GM19351 (cell line): Measurements from ENCODE around the gene PRPF6.
"Not testable (repeated sequence)": the region's sequence is repeated elsewhere in the genome, so short reads cannot be mapped to it uniquely, and the experiment has no call there.

Experiments
- ATAC-seq: cut with Tn5 transposase; IDR thresholded peaks from one replicate; pipeline ENCODE4 v1.9.1; 2021; ENCODE audit warnings: mild to moderate bottlenecking, moderate library complexity; ENCODE audit not compliant: unreplicated experiment

PRPF6 gene

DNA sequence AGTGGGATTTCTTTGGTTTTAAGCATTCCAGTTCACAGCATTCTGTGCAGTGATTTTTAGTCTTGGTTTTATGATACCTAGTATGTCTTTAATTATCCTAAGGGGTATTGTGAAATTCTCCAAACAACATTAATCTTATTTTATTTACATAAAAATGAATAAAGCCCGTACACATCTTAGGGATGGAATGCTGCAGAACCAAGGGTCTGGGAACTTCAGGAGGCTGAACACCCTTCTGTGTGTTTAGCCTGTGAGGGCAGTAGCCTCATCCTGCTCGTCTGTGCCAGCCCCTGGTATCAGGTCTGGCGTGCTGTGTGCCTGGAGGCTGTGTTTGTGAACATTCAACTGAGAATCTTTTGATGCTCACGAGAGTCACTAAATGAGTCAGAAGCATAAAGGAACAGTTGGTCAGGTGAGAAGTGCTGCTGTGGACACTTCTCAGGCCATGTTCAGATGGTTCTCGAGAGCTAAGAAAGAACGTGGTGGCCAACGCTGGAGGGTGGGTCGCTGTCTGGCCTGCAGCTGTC is 29.8 kb downstream of the PRPF6 start:
- ATAC-seq = no peak

DNA sequence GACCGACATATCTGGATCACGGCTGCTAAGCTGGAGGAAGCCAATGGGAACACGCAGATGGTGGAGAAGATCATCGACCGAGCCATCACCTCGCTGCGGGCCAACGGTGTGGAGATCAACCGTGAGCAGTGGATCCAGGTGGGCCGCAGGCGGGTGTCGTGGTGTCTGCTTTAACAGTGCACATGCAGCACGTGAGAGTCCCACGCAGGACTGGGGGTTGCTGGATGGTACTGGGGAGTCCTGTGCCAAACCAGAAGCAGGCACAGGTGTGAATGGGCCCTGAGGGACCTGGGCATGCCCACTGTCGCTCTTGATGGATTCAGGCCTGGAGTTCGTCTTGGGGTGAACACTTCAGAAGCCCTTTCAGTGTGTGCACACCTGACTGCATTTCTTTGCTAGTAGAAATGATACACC is 30.4 kb downstream of the PRPF6 start:
- no peak for ATAC-seq

DNA sequence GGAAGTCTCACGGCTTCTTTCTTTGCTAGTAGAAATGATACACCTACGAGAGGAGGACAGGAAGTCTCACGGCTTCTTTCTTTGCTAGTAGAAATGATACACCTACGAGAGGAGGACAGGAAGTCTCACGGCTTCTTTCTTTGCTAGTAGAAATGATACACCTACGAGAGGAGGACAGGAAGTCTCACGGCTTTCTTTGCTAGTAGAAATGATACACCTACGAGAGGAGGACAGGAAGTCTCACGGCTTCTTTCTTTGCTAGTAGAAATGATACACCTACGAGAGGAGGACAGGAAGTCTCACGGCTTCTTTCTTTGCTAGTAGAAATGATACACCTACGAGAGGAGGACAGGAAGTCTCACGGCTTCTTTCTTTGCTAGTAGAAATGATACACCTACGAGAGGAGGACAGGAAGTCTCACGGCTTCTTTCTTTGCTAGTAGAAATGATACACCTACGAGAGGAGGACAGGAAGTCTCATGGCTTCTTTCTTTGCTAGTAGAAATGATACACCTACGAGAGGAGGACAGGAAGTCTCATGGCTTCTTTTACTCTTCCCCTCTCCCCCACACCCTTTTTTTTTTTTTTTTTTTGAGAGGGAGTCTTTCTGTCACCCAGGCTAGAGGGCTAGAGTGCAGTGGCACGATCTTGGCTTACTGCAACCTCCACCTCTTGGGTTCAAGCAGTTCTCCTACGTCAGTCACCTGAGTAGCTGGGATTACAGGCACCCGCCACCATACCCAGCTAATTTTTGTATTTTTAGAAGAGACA is 31.6 kb downstream of the PRPF6 start:
- ATAC-seq = not testable (repeated sequence)

DNA sequence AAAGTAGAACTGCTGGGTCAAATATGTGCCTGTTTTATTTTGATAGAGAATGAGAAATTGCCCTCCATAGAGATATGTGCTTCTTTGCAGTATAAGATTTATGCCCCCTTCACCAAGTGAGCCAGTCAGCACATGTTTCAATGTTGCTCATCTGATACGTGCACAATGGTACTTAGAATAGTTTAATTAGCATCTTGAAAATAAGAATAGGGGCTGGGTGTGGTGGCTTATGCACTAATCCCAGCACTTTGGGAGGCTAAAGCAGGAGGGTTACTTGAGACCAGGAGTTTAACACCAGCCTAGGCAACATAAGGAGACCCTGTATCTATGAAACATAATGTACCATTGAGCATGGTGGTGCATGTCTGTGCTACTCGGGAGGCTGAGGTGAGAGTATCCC is 34.7 kb downstream of the PRPF6 start:
- ATAC-seq = no peak

DNA sequence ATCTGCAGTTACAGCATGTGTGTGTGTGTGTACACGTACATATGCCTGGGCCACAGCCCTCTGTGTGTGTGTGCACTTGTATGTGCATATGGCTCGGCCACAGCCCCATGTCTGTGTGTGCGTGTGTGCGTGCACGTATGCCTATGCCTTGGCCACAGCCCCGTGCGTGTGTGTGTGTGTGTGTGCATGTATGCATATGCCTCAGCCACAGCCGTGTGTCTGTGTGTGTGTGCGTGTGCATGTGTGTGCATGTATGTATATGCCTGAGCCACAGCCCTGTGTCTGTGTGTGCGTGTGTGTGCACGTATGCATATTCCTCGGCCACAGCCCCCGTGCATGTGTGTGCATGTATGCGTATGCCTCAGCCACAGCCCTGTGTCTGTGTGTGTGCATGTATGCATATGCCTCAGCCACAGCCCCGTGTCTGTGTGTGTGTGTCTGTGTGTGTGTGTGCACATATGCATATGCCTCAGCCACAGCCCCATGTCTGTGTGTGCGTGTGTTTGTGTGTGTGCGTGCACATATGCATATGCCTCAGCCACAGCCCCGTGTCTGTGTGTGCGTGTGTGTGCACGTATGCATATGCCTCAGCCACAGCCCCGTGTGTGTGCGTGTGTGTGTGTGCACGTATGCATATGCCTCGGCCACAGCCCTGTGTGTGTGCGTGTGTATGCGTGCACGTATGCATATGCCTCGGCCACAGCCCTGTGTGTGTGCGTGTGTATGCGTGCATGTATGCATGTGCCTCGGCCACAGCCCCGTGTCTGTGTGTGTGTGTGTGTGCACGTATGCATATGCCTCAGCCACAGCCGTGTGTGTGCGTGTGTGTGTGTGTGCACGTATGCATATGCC is 40.4 kb downstream of the PRPF6 start:
- ATAC-seq = no peak

DNA sequence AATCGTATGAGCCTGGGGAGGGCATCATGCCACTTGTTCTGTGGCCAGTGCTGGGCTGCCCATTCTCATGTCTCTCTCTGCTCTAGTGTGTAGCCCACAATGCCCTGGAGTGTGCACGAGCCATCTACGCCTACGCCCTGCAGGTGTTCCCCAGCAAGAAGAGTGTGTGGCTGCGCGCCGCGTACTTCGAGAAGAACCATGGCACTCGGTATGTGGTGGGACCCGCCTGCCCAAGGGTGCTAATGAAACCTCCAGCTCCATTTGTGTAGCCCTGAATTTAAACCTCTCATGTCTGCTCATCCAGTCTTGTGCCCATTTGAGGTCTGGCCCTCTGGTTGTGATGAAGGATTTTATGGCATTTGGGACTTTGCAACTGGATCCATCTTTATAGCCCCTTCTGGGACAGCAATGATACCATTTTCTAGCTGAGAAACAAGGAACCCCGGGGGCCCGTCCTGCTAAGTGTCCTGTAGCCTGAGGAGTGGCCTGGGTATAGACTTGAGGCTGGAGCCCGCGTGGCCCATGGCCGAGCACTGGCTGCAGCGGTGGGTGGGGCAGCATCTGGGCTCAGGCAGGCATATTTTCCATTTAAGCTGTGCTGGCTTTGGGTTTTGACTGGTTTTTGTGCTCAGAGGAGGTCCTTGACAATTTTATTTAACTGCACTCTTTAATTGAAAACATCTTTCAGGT is 41.9 kb downstream of the PRPF6 start:
- ATAC-seq = no peak

DNA sequence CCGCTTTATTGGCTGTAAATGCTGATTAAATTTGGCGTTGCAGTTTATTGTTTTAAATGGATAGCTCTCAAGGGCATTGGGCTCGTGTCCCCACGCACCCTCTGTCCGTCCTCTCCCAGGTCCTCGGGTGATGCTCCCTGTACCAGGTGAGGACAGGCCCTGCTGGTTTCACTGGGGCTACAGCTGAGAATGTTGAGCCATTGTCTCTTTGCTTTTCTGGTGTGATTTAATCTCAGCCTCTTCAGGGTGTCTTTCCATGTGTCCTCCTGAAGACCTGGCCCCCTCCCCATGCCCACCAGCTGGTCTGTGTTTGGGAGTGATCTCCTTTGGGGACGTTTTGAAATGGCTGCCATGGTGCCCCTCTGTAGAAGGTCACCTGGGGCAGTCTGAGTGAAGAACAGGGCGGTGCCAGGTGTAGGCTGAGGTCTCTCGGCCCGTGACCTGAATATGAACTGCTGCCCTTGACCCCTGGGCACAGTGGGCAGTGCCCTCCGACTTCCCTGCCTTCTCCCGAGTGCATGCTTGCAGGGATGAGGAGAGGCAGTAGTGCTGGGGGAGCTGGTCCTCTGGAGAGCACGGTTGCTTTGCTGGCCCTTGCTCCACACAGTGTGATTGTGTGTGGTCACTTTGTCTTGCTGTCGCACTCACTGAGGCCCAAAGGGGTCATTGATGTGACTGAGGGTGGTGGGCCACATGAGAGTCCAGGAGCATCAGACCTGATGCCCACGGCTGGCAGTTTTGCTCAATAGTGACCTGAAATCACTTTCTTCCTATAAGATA is 42.6 kb downstream of the PRPF6 start:
- ATAC-seq = no peak

DNA sequence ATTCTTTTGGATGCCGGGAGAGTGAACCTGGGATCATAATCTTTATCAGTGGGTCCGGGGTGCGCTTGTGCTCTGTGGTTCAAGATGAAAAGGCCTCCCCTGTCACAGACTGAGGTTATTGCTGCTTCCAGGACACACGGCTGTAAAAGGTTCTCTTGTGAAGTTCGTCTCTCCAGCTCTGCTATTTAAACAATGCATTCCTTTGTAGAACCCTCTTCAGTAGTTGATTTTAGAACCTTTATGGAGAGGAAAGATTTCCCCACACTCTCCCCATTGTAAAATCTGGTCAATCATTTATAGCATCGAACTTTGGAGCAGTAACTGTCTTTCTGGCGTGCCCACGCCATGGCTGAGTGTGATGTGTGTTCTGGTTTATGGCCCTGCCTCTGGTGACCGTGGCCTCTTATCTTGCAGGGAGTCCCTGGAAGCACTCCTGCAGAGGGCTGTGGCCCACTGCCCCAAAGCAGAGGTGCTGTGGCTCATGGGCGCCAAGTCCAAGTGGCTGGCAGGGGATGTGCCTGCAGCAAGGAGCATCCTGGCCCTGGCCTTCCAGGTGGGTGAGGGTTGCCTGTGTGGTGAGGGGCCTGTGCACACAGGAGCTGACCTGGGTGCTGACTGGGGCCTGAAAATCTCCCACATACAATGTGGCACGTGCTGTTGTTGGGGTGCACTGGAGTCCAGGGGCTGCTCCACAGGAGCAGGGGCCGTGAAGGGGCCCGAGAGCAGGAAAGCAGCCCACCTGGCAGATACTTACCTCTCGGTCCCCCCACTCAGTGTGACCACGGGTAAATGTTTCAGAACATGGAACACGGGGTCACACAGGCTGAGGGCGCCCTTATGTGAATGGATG is 43.4 kb downstream of the PRPF6 start:
- no peak for ATAC-seq

DNA sequence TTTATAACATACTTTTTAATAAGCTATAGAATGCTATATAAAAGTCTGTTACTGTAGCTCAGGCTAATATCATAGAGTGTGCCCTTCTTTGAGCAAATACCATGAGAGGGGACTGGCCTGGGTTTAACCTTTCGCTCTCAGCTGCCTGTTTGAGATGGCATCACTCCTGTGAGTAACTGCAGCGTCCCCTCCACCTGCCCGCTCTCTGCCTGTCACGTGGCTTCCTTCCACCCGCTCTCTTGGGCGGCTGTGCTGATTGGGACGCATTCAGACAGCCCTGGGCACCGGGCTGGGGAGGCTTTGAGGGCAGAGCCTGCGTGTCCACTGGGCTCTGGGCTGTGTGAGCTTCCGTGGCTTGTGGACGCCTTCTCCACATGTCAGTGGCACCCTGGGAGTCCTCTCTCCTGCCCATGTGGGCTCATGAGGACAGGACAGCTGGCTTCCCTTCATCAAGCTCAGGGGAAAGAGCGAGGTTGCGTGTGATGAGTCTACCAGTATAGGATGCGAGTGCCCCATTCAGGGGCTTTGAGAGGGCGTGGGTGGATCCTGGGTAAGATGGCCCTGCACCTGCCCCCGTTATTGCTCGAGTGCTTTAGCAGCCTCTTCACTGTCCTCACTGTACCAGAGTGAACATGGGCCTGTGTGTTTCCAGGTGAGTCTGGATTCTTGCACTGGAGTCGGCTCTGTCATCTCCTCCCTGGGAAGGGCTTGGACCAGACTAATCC is 44.3 kb downstream of the PRPF6 start:
- ATAC-seq = no peak

DNA sequence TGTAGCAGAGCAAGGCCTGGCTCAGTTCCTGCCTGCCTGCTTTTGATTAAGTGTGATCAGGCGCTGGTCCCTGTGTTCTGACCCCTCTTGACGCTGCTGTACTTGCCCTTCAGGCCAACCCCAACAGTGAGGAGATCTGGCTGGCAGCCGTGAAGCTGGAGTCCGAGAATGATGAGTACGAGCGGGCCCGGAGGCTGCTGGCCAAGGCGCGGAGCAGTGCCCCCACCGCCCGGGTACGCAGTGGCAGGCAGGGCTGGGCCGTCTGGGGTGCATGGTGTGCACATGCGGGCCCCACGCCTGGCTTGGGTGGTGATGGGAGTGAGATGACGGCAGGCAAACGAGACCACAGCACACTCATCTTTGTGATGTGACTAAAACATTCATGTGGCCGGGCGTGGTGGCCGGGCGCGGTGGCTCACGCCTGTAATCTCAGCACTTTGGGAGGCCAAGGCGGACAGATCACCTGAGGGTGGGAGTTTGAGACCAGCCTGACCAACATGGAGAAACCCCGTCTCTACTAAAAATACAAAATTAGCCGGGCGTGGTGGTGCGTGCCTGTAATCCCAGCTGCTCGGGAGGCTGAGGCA is 45.0 kb downstream of the PRPF6 start:
- no peak for ATAC-seq

DNA sequence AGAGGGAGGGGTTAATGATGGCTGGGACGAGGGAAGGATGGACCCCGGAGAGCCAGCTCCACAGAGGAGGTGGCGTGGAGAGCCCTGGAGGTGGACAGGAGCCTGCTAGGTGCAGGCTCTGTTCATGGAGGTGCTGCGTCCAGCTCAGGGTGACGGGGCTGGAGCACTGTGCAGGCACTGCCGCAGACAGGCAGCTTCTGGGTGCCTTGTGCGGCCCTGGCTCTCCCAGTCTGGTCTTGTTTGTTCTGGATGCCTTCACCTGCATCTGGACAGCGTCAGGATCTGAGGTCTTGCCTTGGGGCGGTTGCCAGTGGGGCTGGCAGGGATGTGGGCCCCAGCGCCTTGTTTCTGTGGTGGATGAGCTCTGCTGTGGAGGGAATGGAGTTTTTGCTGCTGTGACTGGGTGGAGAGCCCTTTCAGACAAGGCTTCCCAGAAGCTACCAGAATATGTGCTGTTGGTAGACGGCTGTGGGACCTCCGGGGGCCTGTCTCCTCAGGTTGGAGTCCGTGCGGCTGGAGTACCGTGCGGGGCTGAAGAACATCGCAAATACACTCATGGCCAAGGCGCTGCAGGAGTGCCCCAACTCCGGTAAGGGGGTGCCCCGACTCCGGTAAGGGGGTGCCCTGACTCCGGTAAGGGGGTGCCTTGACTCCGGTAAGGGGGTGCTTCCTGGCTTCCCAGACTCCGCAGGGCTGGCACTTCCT is 47.2 kb downstream of the PRPF6 start:
- no peak for ATAC-seq

DNA sequence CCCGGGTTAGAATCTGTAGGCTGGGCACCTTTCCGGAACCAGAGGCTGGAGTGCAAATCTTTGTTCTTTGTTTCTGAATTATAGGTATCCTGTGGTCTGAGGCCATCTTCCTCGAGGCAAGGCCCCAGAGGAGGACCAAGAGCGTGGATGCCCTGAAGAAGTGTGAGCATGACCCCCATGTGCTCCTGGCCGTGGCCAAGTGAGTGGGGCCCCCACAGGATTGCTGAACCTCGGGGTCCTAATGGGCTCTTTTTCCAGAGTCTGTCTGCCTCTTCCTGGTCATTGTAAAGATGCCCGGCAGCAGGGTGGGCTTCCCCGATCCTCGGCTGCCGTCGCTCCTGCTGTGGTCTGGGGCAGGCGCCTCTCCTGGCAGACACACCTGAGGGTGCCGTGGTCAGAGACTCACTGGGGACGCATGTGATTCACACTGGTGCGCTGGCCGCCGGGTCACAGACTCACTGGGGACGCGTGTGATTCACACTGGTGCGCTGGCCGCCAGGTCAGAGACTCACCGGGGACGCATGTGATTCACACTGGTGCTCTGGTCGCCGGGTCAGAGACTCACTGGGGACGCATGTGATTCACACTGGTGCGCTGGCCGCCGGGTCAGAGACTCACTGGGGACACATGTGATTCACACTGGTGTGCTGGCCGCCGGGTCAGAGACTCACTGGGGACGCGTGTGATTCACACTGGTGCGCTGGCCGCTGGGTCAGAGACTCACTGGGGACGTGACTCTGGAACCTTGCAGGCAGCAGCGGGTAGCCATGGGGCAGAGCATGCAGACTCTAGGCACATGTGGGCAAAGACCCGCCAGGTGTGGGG is 48.6 kb downstream of the PRPF6 start:
- ATAC-seq = no peak

DNA sequence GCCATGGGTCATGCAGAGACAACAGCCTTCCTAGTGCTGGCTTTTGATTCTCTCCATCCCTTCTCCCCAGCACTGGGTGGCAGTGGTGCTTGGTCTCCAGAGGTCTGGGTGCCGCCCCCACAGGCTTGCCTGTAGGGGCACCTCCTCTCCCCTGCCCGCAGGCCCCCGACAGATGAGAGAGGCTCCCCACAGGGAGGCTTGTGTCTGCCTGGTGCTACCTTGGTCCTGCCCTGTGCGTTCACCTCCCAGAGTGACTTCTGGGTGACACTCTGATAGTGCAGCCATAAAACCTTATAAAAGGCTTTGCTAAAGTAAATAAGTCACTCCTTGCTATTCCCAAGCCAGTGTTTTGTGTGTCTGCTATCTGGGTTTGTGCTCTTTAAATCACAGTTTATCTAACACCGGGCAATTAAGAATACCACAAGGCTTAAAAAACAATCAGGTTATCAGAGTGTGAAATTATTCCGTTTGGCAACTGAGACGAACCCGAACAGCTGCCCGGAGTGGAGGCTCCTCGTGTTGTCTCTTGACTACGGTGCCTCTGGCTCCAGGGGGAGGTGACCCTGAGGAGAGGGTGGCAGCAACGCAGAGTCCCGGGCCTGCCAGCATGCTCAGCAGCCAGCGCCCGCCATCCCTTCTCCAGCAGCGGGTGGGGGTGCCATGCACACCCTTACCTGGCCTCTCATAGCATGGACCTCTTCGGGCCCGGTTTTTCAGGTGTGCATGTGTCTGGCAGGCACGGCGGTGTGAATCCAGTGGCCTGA is 49.6 kb downstream of the PRPF6 start:
- no peak for ATAC-seq

DNA sequence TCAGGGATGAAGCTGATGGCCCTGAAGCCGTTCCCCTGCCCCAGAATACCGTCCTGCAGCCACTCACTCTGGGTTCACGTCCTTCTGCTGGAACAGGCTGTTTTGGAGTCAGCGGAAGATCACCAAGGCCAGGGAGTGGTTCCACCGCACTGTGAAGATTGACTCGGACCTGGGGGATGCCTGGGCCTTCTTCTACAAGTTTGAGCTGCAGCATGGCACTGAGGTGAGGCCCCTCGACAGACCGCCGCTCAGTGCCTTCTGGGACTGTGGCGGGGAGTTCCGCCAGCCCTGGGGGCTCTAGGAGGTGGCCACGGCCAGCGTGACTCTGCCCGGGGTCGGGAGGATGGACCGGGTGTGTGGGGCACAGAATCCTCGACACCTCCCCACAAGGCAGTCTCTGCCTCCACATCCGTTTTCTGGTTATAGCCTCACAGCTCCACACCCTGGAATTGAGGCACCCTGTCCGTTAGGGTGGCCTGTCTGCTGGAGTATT is 50.9 kb downstream of the PRPF6 start:
- ATAC-seq = no peak

DNA sequence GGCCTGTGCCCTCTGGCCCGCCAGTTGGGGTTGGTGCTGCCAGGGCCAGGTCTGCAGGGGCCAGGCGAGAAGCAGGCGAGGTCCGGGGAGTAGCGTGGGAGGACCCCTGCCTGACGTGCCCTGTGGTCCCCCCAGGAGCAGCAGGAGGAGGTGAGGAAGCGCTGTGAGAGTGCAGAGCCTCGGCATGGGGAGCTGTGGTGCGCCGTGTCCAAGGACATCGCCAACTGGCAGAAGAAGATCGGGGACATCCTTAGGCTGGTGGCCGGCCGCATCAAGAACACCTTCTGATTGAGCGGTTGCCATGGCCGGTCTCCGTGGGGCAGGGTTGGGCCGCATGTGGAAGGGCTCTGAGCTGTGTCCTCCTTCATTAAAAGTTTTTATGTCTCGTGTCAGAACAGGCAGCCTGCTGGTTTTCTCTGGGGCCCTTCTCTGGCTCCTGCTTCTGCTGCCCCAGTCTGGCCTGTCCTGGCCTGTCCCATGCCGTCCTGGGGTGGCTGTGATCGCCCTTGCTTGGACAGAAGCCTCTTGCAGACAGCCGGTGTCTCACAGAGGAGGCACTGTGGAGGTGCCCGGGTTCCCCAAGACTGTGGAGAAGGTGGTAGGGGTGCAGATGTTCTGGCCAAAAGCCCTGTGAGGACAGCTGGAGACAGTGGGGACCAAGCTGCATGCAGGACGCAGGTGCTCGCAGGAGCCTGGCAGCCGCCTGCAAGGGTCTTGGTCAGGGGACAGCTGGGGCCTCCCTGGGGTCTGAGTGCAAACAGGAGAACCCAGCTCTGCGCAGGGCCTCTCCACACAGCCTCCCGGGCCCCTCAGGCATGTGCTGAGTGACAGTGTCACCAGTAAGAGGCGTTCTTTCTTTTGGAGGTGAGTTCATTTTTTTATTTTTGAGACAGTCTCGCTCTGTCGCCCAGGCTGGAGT is 52.0 kb downstream of the PRPF6 start:
- no peak for ATAC-seq
